GM12878 (cell line): ENCODE measurements around the gene GOPC. TPM values are rescaled to one million over a fixed set of nuclear protein-coding genes. Genes with fewer than 3 reads are reported as not detected.

Experiments used
- ATAC-seq: fragments of 200-7000 bp; cut with Tn5 transposase; 3 replicates; pipeline ENCODE4 v1.9.1; 2020; ENCODE audit warnings: mild to moderate bottlenecking, moderate library complexity
- BruUV-seq: library from RNA; stranded (reverse); fragments of 400-500 nt; replicated peaks from 2 replicates; lab custom pipeline; 2021; lab: Mats Ljungman, UMichigan
- CTCF ChIA-PET: fragments of 300-600 bp; sonication (Branson Sonifier 250); formaldehyde crosslinking; extraction: SDS; loops from one replicate; lab custom pipeline; 2021; ENCODE audit warnings: inconsistent platforms; lab: Yijun Ruan, JAX
- POLR2A ChIA-PET: fragments of 350-600 bp; formaldehyde crosslinking; extraction: SDS; loops from one replicate; lab custom pipeline; 2021; ENCODE audit warnings: inconsistent platforms; lab: Charles Lee
- RAD21 ChIA-PET: fragments of 300-600 bp; sonication (Branson Sonifier 250); formaldehyde crosslinking; loops from one replicate; lab custom pipeline; 2023; ENCODE audit warnings: antibody characterized with exemption; ENCODE audit not compliant: unreplicated experiment; lab: Charles Lee
- SMC1A ChIA-PET: fragments of 300-600 bp; sonication (Branson Sonifier 250); formaldehyde crosslinking; loops from one replicate; lab custom pipeline; 2023; ENCODE audit not compliant: unreplicated experiment, uncharacterized antibody; lab: Charles Lee
- DNase-seq: peaks from one replicate; pipeline ENCODE4 v3.0.0-alpha.2; 2011; ENCODE audit warnings: low read depth, low spot score
- FAIRE-seq: peaks from 3 replicates; lab custom pipeline; 2011; peaks lifted over from hg19 to GRCh38; lab: Jason Lieb, UNC
- H2AFZ ChIP-seq: 2 replicates; pipeline ENCODE4 v1.6.0; 2011; ENCODE audit warnings: low read depth, low read length, control low read depth; ENCODE audit not compliant: control insufficient read depth
- H3K27ac ChIP-seq: 2 replicates; pipeline ENCODE4 v1.5.1; 2011; ENCODE audit warnings: control low read depth; ENCODE audit not compliant: control insufficient read depth, insufficient read depth
- H3K27me3 ChIP-seq, 2 experiments: replicated peaks in 1 of 2; 2 replicates each; pipeline versions ENCODE4 v1.6.0 to v1.6.1; 2011; ENCODE audit warnings: low read length in 1 of 2; ENCODE audit not compliant: control insufficient read depth in 2 of 2, insufficient read depth in 2 of 2
- H3K36me3 ChIP-seq, 2 experiments: 2 replicates each; pipeline ENCODE4 v1.5.1; 2011; ENCODE audit warnings: low read length in 1 of 2; ENCODE audit not compliant: control insufficient read depth in 2 of 2, insufficient read depth in 2 of 2
- H3K4me1 ChIP-seq: 2 replicates; pipeline ENCODE4 v1.6.1; 2011; ENCODE audit warnings: mild to moderate bottlenecking, low read length, moderate library complexity, mixed read lengths; ENCODE audit not compliant: control insufficient read depth, insufficient read depth
- H3K4me2 ChIP-seq: 2 replicates; pipeline ENCODE4 v1.6.0; 2011; ENCODE audit warnings: control low read depth; ENCODE audit not compliant: control insufficient read depth, insufficient read depth
- H3K4me3 ChIP-seq: fragments of 200-600 bp; sonication (generic); 2 replicates; pipeline ENCODE4 v1.5.1; 2016
- H3K79me2 ChIP-seq: 2 replicates; pipeline ENCODE4 v1.6.0; 2011; ENCODE audit warnings: low read length; ENCODE audit not compliant: control insufficient read depth, insufficient read depth
- H3K9ac ChIP-seq: 2 replicates; pipeline ENCODE4 v1.8.0; 2011; ENCODE audit warnings: low read length, control low read depth, mixed read lengths; ENCODE audit not compliant: control insufficient read depth, insufficient read depth
- H3K9me3 ChIP-seq: replicated peaks from 3 replicates; pipeline ENCODE4 v1.5.1; 2011; ENCODE audit warnings: mild to moderate bottlenecking, low read length; ENCODE audit not compliant: control insufficient read depth, insufficient read depth
- H4K20me1 ChIP-seq: 2 replicates; pipeline ENCODE4 v1.6.0; 2011; ENCODE audit not compliant: control insufficient read depth, insufficient read depth
- ATF3 ChIP-seq: IDR thresholded peaks from 2 replicates; pipeline ENCODE4 v1.6.1; 2011; ENCODE audit warnings: low read depth, mild to moderate bottlenecking, low read length, moderate library complexity, borderline replicate concordance; ENCODE audit errors: extremely low read depth
- BACH1 ChIP-seq: fragments of 450-650 bp; IDR thresholded peaks from 2 replicates; pipeline ENCODE4 v1.6.1; 2017; ENCODE audit warnings: mild to moderate bottlenecking, borderline replicate concordance
- EZH2 ChIP-seq: IDR thresholded peaks from 2 replicates; pipeline ENCODE4 v1.6.1; 2012; ENCODE audit warnings: low read depth, mild to moderate bottlenecking, control low read depth, inconsistent platforms, low read length, borderline replicate concordance; ENCODE audit not compliant: control insufficient read depth
- TCF3 ChIP-seq: IDR thresholded peaks from 2 replicates; pipeline ENCODE4 v1.6.1; 2012; ENCODE audit warnings: low read depth, mild to moderate bottlenecking, low read length, borderline replicate concordance; ENCODE audit not compliant: insufficient read depth
- ZBTB11 ChIP-seq: fragments of 450-650 bp; formaldehyde crosslinking; IDR thresholded peaks from 2 replicates; pipeline ENCODE4 v1.5.0; 2022; ENCODE audit warnings: mild to moderate bottlenecking, missing genetic modification characterization
- WGBS: methylation state at CpG from one replicate; pipeline ENCODE4 v1.1.6; 2016; ENCODE audit warnings: low lambda C conversion rate; ENCODE audit not compliant: insufficient replicate concordance, insufficient coverage; ENCODE audit errors: missing lambda C conversion rate; 5-methylcytosine and 5-hydroxymethylcytosine counted together
- in situ Hi-C: fragments of 300-500 bp; cut with MboI; formaldehyde crosslinking; loops from 9 replicates; pipeline ENCODE4 v1.14.3; 2018; ENCODE audit warnings: mixed read lengths
- intact Hi-C: fragments of 100-400 bp; cut with micrococcal nuclease; formaldehyde crosslinking; loops from one replicate; pipeline ENCODE4 v1.14.2; 2022; ENCODE audit not compliant: unreplicated experiment
- polyA plus RNA-seq, 11 experiments: library from polyadenylated mRNA; depleted of rRNA in 4 of 11; unstranded in 6 of 11; stranded (reverse) in 5 of 11; fragments of >200 nt; fragmentation: Nextera tagmentation in 4 of 11; fragmentation: Illumina TruSeq in 1 of 11; extraction: Ambion mirVana in 4 of 11; extraction: Trizol in 1 of 11; gene quantifications; 1 replicate in 1 of 11; 2 replicates in 10 of 11; pipeline versions ENCODE4 v1.2.1 to v1.2.3, GENCODE V29; 2011 to 2016; ENCODE audit warnings: inconsistent platforms in 2 of 11, missing spikeins in 2 of 11, low read depth in 1 of 11
- total RNA-seq, 4 experiments: library from RNA; depleted of rRNA in 3 of 4; stranded (reverse); fragments of >200 nt in 3 of 4; fragmentation: Illumina TruSeq in 1 of 4; extraction: Trizol in 1 of 4; gene quantifications; 2 replicates each; pipeline versions ENCODE4 v1.2.1 to v1.2.3, GENCODE V29; 2013 to 2021

GOPC gene
- total and polyA plus RNA-seq, 10 of the 15 experiments (the other 5 are each of a cell fraction or from before 2014, with no cell fraction given): 5.8 to 28.5 (median 18.0) TPM

DNA sequence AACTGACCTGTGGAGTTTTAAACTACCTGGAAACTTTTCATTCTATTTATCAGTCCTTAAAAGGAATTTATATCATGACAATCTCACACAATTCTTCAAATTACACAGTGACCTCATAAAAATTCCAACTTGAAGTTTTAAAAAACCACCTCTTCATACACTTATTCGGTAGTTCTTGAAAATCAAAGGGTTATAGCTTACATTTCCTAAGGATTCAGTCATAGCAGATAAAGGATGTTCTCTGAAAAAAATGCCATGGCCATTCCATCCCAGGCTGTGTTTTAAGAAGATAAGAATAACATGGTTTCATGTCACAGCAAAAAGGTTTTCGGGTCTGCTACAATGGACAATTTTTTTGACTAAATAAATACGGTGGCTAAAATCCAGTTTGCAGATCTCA is 41.2 kb downstream of the GOPC start:
- ChIA-PET RAD21 (interaction anchor here (1.2 to 3.2 kb wide), 2 partner anchors 43 to 111 kb away, joined by 5 to 9 read pairs; no protein-coding TSS in a partner anchor), POLR2A (no interaction called here), CTCF (interaction anchor here (1.2 to 14.8 kb wide), 5 partner anchors 80 to 216 kb away, joined by 3 to 223 read pairs (median 4); partner anchors contain the start of gene DCBLD1), SMC1A (interaction anchor here (0.7 to 1.8 kb wide), 5 partner anchors 42 to 138 kb away, joined by 3 to 6 read pairs (median 4); no protein-coding TSS in a partner anchor)
- Histone ChIP-seq H3K79me2 (no peaks in the 10 kb centered on the region; the same call in 1 of the 2 replicates), H4K20me1 (no peaks in the 10 kb centered on the region), H3K4me1 (no peaks in the 10 kb centered on the region), H3K36me3 (peaks cover 1 to 12% of the 10 kb centered on the region in 2 experiments; a peak in 3 of 4 replicates), H3K9me3 (no peaks in the 10 kb centered on the region), H3K9ac (no peak overlapping the region), H3K27me3 (no peaks in the 10 kb centered on the region), H3K27ac (no peak overlapping the region), H3K4me3 (no peak overlapping the region), H3K4me2 (no peak overlapping the region), H2AFZ (no peak overlapping the region)
- FAIRE-seq (no peak), ATAC-seq (no peak), DNase-seq (no peak)
- WGBS: 96% methylated on average over 3 of the region's 3 CpGs
- no TSS peak for BruUV-seq
- intact Hi-C loops: no loop called here
- in situ Hi-C loops: no loop called here
- no peak for TF ChIP-seq EZH2
- no peak for TF ChIP-seq TCF3
- no peak for TF ChIP-seq ATF3
- TF ChIP-seq BACH1: no peak
- no peak for TF ChIP-seq ZBTB11 (CRISPR knock-in tag)
